HG02981 (cell line): ENCODE measurements around the gene NOXA1.
"Not testable (repeated sequence)": the region's sequence is repeated elsewhere in the genome, so short reads cannot be mapped to it uniquely, and the experiment has no call there.

Source experiments
- ATAC-seq: cut with Tn5 transposase; IDR thresholded peaks from one replicate; pipeline ENCODE4 v1.9.1; 2021; ENCODE audit warnings: mild to moderate bottlenecking, moderate library complexity; ENCODE audit not compliant: unreplicated experiment

Gene NOXA1

GRCh38 chr9:137437691-137438590 is 14.7 kb downstream of the NOXA1 start:
- ATAC-seq = no peak

- ATAC-seq = no peak
Measured at GRCh38 chr9:137438591-137439157, 15.5 kb downstream of the NOXA1 start.

GRCh38 chr9:137439158-137439714 is 16.0 kb downstream of the NOXA1 start:
- no peak for ATAC-seq

- ATAC-seq = no peak
Measured at GRCh38 chr9:137441289-137441934, 18.2 kb downstream of the NOXA1 start, which contains the start of gene ENTPD8. ENTPD8 (minus strand) TSS chr9:137441357; CDS start chr9:137438285, 3,072 bp downstream.

- ATAC-seq = no peak
Measured at GRCh38 chr9:137441935-137442321, 18.7 kb downstream of the NOXA1 start.

GRCh38 chr9:137444106-137444790 is 21.1 kb downstream of the NOXA1 start:
- ATAC-seq = no peak

GRCh38 chr9:137445275-137445807 is 22.1 kb downstream of the NOXA1 start:
- ATAC-seq = peak; percentile 51

GRCh38 chr9:137445930-137446431 is 22.8 kb downstream of the NOXA1 start:
- ATAC-seq = no peak

GRCh38 chr9:137446851-137447471 is 23.8 kb downstream of the NOXA1 start:
- ATAC-seq = no peak

- no peak for ATAC-seq
Measured at GRCh38 chr9:137447722-137448601, 24.8 kb downstream of the NOXA1 start.

- ATAC-seq = no peak
Measured at GRCh38 chr9:137448602-137448962, 25.4 kb downstream of the NOXA1 start.

- ATAC-seq = no peak
Measured at GRCh38 chr9:137449081-137449844, 26.1 kb downstream of the NOXA1 start.

GRCh38 chr9:137449931-137450538 is 26.8 kb downstream of the NOXA1 start:
- no peak for ATAC-seq

GRCh38 chr9:137450539-137451222 is 27.5 kb downstream of the NOXA1 start:
- not testable (repeated sequence) for ATAC-seq

- ATAC-seq = not testable (repeated sequence)
Measured at GRCh38 chr9:137451264-137452005, 28.2 kb downstream of the NOXA1 start.

- no peak for ATAC-seq
Measured at GRCh38 chr9:137452006-137452760, 29.0 kb downstream of the NOXA1 start.
